KMS-11 (cell line): ENCODE measurements around the gene CCDC158.

Experiments
- H2AFZ ChIP-seq: fragments of 200-600 bp; sonication (generic); 2 replicates; pipeline ENCODE4 v1.6.1; 2016; ENCODE audit warnings: antibody characterized with exemption, mixed run types, low read depth
- H3K27ac ChIP-seq: fragments of 200-600 bp; sonication (generic); 2 replicates; pipeline ENCODE4 v1.6.1; 2016; ENCODE audit warnings: mild to moderate bottlenecking, mixed run types
- H3K27me3 ChIP-seq: fragments of 200-600 bp; sonication (generic); 2 replicates; pipeline ENCODE4 v1.6.1; 2017; ENCODE audit warnings: mild to moderate bottlenecking, low read depth, mixed run types, moderate library complexity; ENCODE audit not compliant: insufficient read depth
- H3K36me3 ChIP-seq: fragments of 200-600 bp; sonication (generic); 2 replicates; pipeline ENCODE4 v1.6.1; 2017; ENCODE audit warnings: mild to moderate bottlenecking, mixed run types; ENCODE audit not compliant: insufficient read depth
- H3K4me1 ChIP-seq: fragments of 200-600 bp; sonication (generic); 2 replicates; pipeline ENCODE4 v1.6.1; 2016; ENCODE audit warnings: mild to moderate bottlenecking, low read depth, mixed run types; ENCODE audit not compliant: poor library complexity, severe bottlenecking
- H3K4me2 ChIP-seq: fragments of 200-600 bp; sonication (generic); 2 replicates; pipeline ENCODE4 v1.7.0; 2016; ENCODE audit warnings: mild to moderate bottlenecking, mixed run types
- H3K4me3 ChIP-seq: fragments of 200-600 bp; sonication (generic); IDR thresholded peaks from 2 replicates; pipeline ENCODE4 v1.6.1; 2017; ENCODE audit warnings: low read depth, low read length, mixed read lengths; ENCODE audit not compliant: insufficient read depth
- H3K79me2 ChIP-seq: fragments of 200-600 bp; sonication (generic); 2 replicates; pipeline ENCODE4 v1.6.1; 2016; ENCODE audit warnings: low read depth, mixed run types; ENCODE audit not compliant: insufficient read depth
- H3K9ac ChIP-seq: fragments of 200-600 bp; sonication (generic); 2 replicates; pipeline ENCODE4 v1.6.1; 2016; ENCODE audit warnings: mild to moderate bottlenecking, mixed run types
- H4K20me1 ChIP-seq: fragments of 200-600 bp; sonication (generic); 2 replicates; pipeline ENCODE4 v1.6.1; 2016; ENCODE audit warnings: mild to moderate bottlenecking, mixed run types; ENCODE audit not compliant: insufficient read depth
- TF ChIP-seq, protein P1 (sequence below): fragments of 200-600 bp; sonication (generic); conservative IDR thresholded peaks from 2 replicates; pipeline ENCODE4 v1.6.1; 2017; ENCODE audit warnings: low read depth, mild to moderate bottlenecking, antibody characterized with exemption, low read length, moderate library complexity, mixed read lengths

CCDC158 gene

DNA sequence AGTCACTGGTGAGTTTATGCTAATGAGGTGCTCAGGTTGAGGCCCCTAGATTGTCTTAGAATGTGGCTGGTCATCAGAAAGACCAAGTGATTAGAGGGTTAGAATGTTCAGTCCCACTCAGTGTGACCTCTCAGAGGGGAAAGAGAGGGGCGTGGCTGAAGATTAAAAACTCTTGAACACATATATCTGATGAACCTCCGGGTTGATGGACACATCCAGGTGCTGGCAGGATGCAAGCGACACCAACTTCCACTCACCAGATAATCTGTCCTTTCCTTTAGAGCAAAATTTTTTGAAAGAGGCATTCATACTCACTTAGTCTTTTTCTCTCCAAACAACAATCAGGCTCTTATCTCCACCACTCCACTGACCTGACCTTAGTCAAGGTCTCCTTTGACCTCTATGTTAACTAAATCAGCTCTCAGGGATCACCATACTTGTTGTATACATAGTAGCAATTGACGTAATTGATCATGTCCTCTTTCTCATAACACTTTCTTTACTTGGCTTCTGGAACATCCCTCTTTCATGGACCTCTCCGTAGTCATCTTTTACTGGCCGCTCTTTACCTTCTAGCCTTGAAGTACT lies 155.2 kb downstream of the CCDC158 start:
- Histone ChIP-seq H3K27ac (no peak overlapping the region), H3K9ac (no peak overlapping the region), H3K27me3 (no peaks in the 10 kb centered on the region), H3K4me2 (no peak overlapping the region), H3K4me3 (no peak overlapping the region), H3K36me3 (no peaks in the 10 kb centered on the region), H2AFZ (no peak overlapping the region), H3K79me2 (no peaks in the 10 kb centered on the region), H4K20me1 (no peaks in the 10 kb centered on the region), H3K4me1 (peaks cover 4% of the 10 kb centered on the region)
- TF ChIP-seq, protein P1, sequence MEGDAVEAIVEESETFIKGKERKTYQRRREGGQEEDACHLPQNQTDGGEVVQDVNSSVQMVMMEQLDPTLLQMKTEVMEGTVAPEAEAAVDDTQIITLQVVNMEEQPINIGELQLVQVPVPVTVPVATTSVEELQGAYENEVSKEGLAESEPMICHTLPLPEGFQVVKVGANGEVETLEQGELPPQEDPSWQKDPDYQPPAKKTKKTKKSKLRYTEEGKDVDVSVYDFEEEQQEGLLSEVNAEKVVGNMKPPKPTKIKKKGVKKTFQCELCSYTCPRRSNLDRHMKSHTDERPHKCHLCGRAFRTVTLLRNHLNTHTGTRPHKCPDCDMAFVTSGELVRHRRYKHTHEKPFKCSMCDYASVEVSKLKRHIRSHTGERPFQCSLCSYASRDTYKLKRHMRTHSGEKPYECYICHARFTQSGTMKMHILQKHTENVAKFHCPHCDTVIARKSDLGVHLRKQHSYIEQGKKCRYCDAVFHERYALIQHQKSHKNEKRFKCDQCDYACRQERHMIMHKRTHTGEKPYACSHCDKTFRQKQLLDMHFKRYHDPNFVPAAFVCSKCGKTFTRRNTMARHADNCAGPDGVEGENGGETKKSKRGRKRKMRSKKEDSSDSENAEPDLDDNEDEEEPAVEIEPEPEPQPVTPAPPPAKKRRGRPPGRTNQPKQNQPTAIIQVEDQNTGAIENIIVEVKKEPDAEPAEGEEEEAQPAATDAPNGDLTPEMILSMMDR = no peak
